Hepatocyte (in vitro differentiated cells): ENCODE results near the gene GGA1. TPM values are rescaled to one million over a fixed set of nuclear protein-coding genes. Genes with fewer than 3 reads are reported as not detected.
A peak's percentile ranks its signal among the peaks of the same experiment; 100 is the strongest.

ENCODE experiments used
- DNase-seq: peaks from one replicate; pipeline ENCODE4 v3.0.0-alpha.2; 2016; ENCODE audit warnings: low spot score
- H2AFZ ChIP-seq: fragments of 200-600 bp; sonication (generic); 2 replicates; pipeline ENCODE4 v1.6.0; 2016; ENCODE audit warnings: antibody characterized with exemption, mild to moderate bottlenecking
- H3K27ac ChIP-seq: fragments of 200-600 bp; sonication (generic); 2 replicates; pipeline ENCODE4 v1.5.1; 2016; ENCODE audit warnings: mild to moderate bottlenecking
- H3K27me3 ChIP-seq: fragments of 200-600 bp; sonication (generic); 2 replicates; pipeline ENCODE4 v1.6.1; 2016
- H3K36me3 ChIP-seq: fragments of 200-600 bp; sonication (generic); replicated peaks from 2 replicates; pipeline ENCODE4 v1.5.1; 2016; ENCODE audit warnings: low read depth; ENCODE audit not compliant: insufficient read depth
- H3K4me1 ChIP-seq: fragments of 200-600 bp; sonication (generic); 2 replicates; pipeline ENCODE4 v1.5.1; 2016; ENCODE audit warnings: mild to moderate bottlenecking, moderate library complexity; ENCODE audit not compliant: insufficient read depth
- H3K4me2 ChIP-seq: fragments of 200-600 bp; sonication (generic); 2 replicates; pipeline ENCODE4 v1.6.0; 2016
- H3K4me3 ChIP-seq: fragments of 200-600 bp; sonication (generic); 2 replicates; pipeline ENCODE4 v1.5.1; 2016; ENCODE audit warnings: mild to moderate bottlenecking
- H3K79me2 ChIP-seq: fragments of 200-600 bp; sonication (generic); 2 replicates; pipeline ENCODE4 v1.6.0; 2017; ENCODE audit warnings: mild to moderate bottlenecking
- H3K9me2 ChIP-seq: fragments of 200-600 bp; sonication (generic); replicated peaks from 2 replicates; pipeline ENCODE4 v1.6.0; 2017; ENCODE audit warnings: mild to moderate bottlenecking; ENCODE audit not compliant: insufficient read depth
- H3K9me3 ChIP-seq: fragments of 200-600 bp; sonication (generic); 2 replicates; pipeline ENCODE4 v1.5.1; 2016; ENCODE audit warnings: low read depth, mild to moderate bottlenecking
- H4K20me1 ChIP-seq: fragments of 200-600 bp; sonication (generic); 2 replicates; pipeline ENCODE4 v1.6.0; 2016; ENCODE audit warnings: mild to moderate bottlenecking; ENCODE audit not compliant: insufficient read depth, poor library complexity, severe bottlenecking
- EZH2 ChIP-seq: fragments of 200-600 bp; sonication (generic); IDR thresholded peaks from 2 replicates; pipeline ENCODE4 v1.6.1; 2016; ENCODE audit warnings: antibody characterized with exemption, mild to moderate bottlenecking, borderline replicate concordance
- EZH2phosphoT487 ChIP-seq: fragments of 200-600 bp; sonication (generic); IDR thresholded peaks from one replicate; pipeline ENCODE4 v1.6.1; 2018; ENCODE audit warnings: antibody characterized with exemption, mild to moderate bottlenecking, low read depth, moderate library complexity; ENCODE audit not compliant: unreplicated experiment, severe bottlenecking
- WGBS: methylation state at CpG from one replicate; pipeline ENCODE4 v1.1.6; 2016; ENCODE audit warnings: low lambda C conversion rate; ENCODE audit errors: missing lambda C conversion rate; 5-methylcytosine and 5-hydroxymethylcytosine counted together
- polyA plus RNA-seq: library from polyadenylated mRNA; unstranded; fragments of >200 nt; fragmentation: Nextera tagmentation; extraction: Ambion mirVana; gene quantifications from 2 replicates; pipeline ENCODE4 v1.2.1, GENCODE V29; 2016
- total RNA-seq: library from RNA; depleted of rRNA; stranded (reverse); fragments of >200 nt; gene quantifications from 2 replicates; pipeline ENCODE4 v1.2.3, GENCODE V29; 2014
- TF ChIP-seq, protein P1 (sequence below): fragments of 200-600 bp; sonication (generic); IDR thresholded peaks from 2 replicates; pipeline ENCODE4 v1.5.1; 2016; ENCODE audit warnings: antibody characterized with exemption, mild to moderate bottlenecking; ENCODE audit not compliant: poor library complexity

GGA1 gene
- total and polyA plus RNA-seq, 2 experiments from 2014 or later, result 30.2 to 51.5 TPM

DNA sequence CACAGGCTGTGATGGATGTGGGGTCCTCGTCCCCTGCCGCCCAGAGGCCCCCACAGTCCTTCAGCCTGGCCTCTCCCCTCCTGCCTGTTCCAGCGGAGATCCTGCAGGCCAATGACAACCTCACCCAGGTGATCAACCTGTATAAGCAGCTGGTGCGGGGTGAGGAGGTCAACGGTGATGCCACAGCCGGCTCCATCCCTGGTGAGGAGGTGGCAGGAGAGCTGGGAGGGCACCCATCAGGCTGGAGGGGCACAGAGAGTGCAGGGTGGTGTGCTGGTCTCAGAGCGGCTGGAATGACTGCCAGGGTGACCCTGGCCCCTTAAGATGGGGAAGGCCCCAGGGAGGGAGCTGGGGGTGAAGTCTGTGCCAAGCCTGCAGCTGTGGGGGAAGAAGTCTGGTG is 16.2 kb downstream of the GGA1 start:
- WGBS, result 98% methylated on average over 6 of the region's 7 CpGs
- Histone ChIP-seq H4K20me1 (no peaks in the 10 kb centered on the region), H3K4me1 (peaks cover 9% of the 10 kb centered on the region), H3K4me3 (no peak overlapping the region), H3K27me3 (no peaks in the 10 kb centered on the region), H2AFZ (no peak overlapping the region), H3K9me2 (no peaks in the 10 kb centered on the region), H3K9me3 (no peaks in the 10 kb centered on the region), H3K79me2 (no peaks in the 10 kb centered on the region), H3K4me2 (no peak overlapping the region), H3K27ac (no peak overlapping the region), H3K36me3 (no peaks in the 10 kb centered on the region)
- no peak for DNase-seq
- TF ChIP-seq, protein P1, sequence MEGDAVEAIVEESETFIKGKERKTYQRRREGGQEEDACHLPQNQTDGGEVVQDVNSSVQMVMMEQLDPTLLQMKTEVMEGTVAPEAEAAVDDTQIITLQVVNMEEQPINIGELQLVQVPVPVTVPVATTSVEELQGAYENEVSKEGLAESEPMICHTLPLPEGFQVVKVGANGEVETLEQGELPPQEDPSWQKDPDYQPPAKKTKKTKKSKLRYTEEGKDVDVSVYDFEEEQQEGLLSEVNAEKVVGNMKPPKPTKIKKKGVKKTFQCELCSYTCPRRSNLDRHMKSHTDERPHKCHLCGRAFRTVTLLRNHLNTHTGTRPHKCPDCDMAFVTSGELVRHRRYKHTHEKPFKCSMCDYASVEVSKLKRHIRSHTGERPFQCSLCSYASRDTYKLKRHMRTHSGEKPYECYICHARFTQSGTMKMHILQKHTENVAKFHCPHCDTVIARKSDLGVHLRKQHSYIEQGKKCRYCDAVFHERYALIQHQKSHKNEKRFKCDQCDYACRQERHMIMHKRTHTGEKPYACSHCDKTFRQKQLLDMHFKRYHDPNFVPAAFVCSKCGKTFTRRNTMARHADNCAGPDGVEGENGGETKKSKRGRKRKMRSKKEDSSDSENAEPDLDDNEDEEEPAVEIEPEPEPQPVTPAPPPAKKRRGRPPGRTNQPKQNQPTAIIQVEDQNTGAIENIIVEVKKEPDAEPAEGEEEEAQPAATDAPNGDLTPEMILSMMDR, result no peak
- TF ChIP-seq EZH2 (no peak), EZH2phosphoT487 (no peak)

DNA sequence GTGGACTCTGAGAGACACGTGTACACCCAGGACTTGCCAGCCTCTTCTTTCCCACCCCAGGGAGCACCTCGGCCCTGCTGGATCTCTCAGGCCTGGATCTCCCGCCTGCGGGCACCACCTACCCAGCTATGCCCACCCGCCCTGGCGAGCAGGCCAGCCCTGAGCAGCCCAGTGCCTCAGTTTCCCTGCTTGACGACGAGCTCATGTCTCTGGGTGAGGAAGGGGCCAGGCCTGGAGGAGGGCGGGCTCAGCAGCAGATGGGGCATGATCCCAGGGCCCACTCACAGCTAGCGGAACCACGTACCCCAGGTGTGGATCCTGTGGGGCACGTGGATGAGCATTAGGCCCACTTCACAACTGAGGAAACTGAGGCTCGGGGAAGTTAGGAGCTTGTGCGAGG is 17.1 kb downstream of the GGA1 start:
- Histone ChIP-seq H3K4me3 (no peak overlapping the region), H3K4me1 (peaks cover 9% of the 10 kb centered on the region), H2AFZ (no peak overlapping the region), H4K20me1 (no peaks in the 10 kb centered on the region), H3K9me3 (no peaks in the 10 kb centered on the region), H3K79me2 (no peaks in the 10 kb centered on the region), H3K4me2 (no peak overlapping the region), H3K27me3 (no peaks in the 10 kb centered on the region), H3K27ac (peak overlapping the region; percentile 74), H3K9me2 (no peaks in the 10 kb centered on the region), H3K36me3 (no peaks in the 10 kb centered on the region)
- TF ChIP-seq, protein P1, result no peak
- TF ChIP-seq EZH2phosphoT487 (no peak), EZH2 (no peak)
- 90% methylated on average over 13 of the region's 14 CpGs for WGBS
- no peak for DNase-seq

DNA sequence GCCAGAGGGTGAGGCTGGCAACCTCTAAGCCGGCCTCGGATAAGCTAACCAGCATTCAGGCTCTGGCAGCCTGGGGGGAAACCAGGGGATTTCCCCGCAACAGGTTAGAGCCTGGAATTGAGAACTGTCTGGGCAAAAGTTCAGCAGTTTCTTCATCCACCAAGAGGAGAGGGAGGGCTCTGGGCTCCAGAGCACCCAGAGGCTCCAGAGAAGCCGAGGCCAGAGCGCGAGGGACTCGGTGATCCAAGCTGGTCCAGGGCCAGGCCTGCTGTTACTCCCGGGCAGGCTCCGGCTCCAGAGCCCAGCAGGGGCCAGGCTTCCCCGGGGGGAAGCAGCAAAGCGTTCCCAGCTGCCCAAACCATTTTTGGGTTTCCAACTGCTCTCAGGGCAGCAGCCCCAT is 17.5 kb downstream of the GGA1 start:
- WGBS, result 73% methylated on average over 11 of the region's 11 CpGs
- Histone ChIP-seq H3K4me1 (peaks cover 12% of the 10 kb centered on the region), H3K79me2 (no peaks in the 10 kb centered on the region), H4K20me1 (no peaks in the 10 kb centered on the region), H3K4me2 (no peak overlapping the region), H3K9me2 (no peaks in the 10 kb centered on the region), H3K27me3 (no peaks in the 10 kb centered on the region), H2AFZ (no peak overlapping the region), H3K36me3 (no peaks in the 10 kb centered on the region), H3K4me3 (no peak overlapping the region), H3K9me3 (no peaks in the 10 kb centered on the region), H3K27ac (peak overlapping the region; percentile 74)
- TF ChIP-seq EZH2phosphoT487 (no peak), EZH2 (no peak)
- TF ChIP-seq, protein P1, result no peak
- DNase-seq, result peak; percentile 66

DNA sequence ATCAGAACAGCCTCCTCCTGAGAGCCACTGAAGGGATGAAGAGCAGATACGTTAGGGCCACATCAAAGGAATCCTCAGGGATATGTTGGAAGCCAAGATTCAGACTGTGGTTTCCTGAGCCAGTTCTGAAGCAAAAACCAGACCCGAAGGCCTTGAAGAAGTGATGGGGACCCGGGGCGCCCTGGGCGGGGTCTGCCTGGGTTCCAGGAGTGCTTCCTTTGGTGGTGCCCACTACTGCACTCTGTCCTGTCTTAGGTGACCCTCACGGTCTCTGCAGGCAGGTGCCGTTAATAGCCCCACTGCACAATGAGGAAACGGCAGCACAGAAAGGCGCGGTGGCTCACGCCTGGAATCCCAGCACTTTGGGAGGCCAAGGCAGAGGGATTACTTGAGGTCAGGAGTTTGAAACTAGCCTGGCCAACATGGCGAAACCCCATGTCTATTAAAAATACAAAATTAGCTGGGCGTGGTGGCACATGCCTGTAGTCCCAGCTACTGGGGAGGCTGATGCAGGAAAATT is 18.0 kb downstream of the GGA1 start:
- no peak overlapping the region for H3K4me3 ChIP-seq
- peak overlapping the region; percentile 15 for H3K27ac ChIP-seq
- H3K9me3 ChIP-seq, result no peaks in the 10 kb centered on the region
- no peaks in the 10 kb centered on the region for H3K36me3 ChIP-seq
- no peaks in the 10 kb centered on the region for H3K79me2 ChIP-seq
- H2AFZ ChIP-seq, result no peak overlapping the region
- no peaks in the 10 kb centered on the region for H4K20me1 ChIP-seq
- H3K4me2 ChIP-seq, result no peak overlapping the region
- DNase-seq, result no peak
- no peaks in the 10 kb centered on the region for H3K27me3 ChIP-seq
- WGBS, result 82% methylated on average over 13 of the region's 13 CpGs
- peaks cover 17% of the 10 kb centered on the region for H3K4me1 ChIP-seq
- H3K9me2 ChIP-seq, result no peaks in the 10 kb centered on the region
- TF ChIP-seq, protein P1, result no peak
- TF ChIP-seq EZH2phosphoT487, result no peak
